K562 (cell line): ENCODE data around the gene PPP1R2B. TPM values are rescaled to one million over a fixed set of nuclear protein-coding genes. Genes with fewer than 3 reads are reported as not detected.

Source experiments
- ATAC-seq: fragments of 200-7000 bp; cut with Tn5 transposase; 3 replicates; pipeline ENCODE4 v1.9.1; 2020; ENCODE audit warnings: moderate library complexity
- BruUV-seq: library from RNA; stranded (reverse); fragments of 400-500 nt; replicated peaks from 2 replicates; lab custom pipeline; 2021; lab: Mats Ljungman, UMichigan
- CTCF ChIA-PET: fragments of 300-600 bp; formaldehyde crosslinking; extraction: SDS; loops from one replicate; lab custom pipeline; 2021; ENCODE audit warnings: low intra/inter-chr PET ratio; lab: Yijun Ruan, JAX
- POLR2A ChIA-PET: fragments of 300-600, 350-650 bp; sonication (Branson Sonifier 250); formaldehyde crosslinking; extraction: SDS; loops from one replicate; lab custom pipeline; 2021; ENCODE audit warnings: antibody characterized with exemption, inconsistent platforms; lab: Yijun Ruan, JAX
- DNase-seq, 4 experiments: peaks; one replicate each; pipeline versions ENCODE4 v3.0.0 to v3.0.0-alpha.2; 2011 to 2018; ENCODE audit warnings: low spot score in 3 of 4, mixed read lengths in 3 of 4; ENCODE audit errors: extremely low read depth in 1 of 4
- FAIRE-seq: peaks from 2 replicates; lab custom pipeline; 2011; peaks lifted over from hg19 to GRCh38; lab: Jason Lieb, UNC
- H2AFZ ChIP-seq: 2 replicates; pipeline ENCODE4 v1.6.0; 2011; ENCODE audit warnings: low read depth, low read length, control low read depth, inconsistent platforms
- H3K27ac ChIP-seq: fragments of 200-600 bp; 3 replicates; pipeline ENCODE4 v1.8.0; 2011; ENCODE audit warnings: low read depth, mild to moderate bottlenecking, control low read depth, inconsistent platforms, low read length, moderate library complexity, mixed read lengths; ENCODE audit errors: extremely low read depth
- H3K27me3 ChIP-seq, 2 experiments: fragments of 300-600 bp in 1 of 2; 2 replicates in 1 of 2; 3 replicates in 1 of 2; pipeline versions ENCODE4 v1.6.0 to v1.8.0; 2011; ENCODE audit warnings: inconsistent platforms in 2 of 2, low read length in 2 of 2, mild to moderate bottlenecking in 1 of 2, mixed read lengths in 1 of 2, moderate library complexity in 1 of 2; ENCODE audit not compliant: control insufficient read depth in 2 of 2, insufficient read depth in 2 of 2
- H3K36me3 ChIP-seq: fragments of 300-600 bp; 3 replicates; pipeline ENCODE4 v1.8.0; 2011; ENCODE audit warnings: mild to moderate bottlenecking, low read length, inconsistent platforms; ENCODE audit not compliant: control insufficient read depth, insufficient read depth
- H3K4me1 ChIP-seq, 2 experiments: fragments of 200-600 bp in 1 of 2; replicated peaks in 1 of 2; 2 replicates in 1 of 2; 3 replicates in 1 of 2; pipeline versions ENCODE4 v1.5.1 to v1.8.0; 2011; ENCODE audit warnings: inconsistent platforms in 2 of 2, low read length in 2 of 2, mild to moderate bottlenecking in 1 of 2, mixed read lengths in 1 of 2, moderate library complexity in 1 of 2; ENCODE audit not compliant: control insufficient read depth in 2 of 2, insufficient read depth in 2 of 2
- H3K4me2 ChIP-seq: 2 replicates; pipeline ENCODE4 v1.6.1; 2011; ENCODE audit warnings: low read length, control low read depth, inconsistent platforms, mixed read lengths; ENCODE audit not compliant: insufficient read depth
- H3K4me3 ChIP-seq: fragments of 200-600 bp; sonication (generic), shearing (Covaris generic); 2 replicates; pipeline ENCODE4 v1.5.1; 2016; ENCODE audit warnings: control low read depth, inconsistent platforms
- H3K79me2 ChIP-seq: fragments of 200-600 bp; 3 replicates; pipeline ENCODE4 v1.8.0; 2011; ENCODE audit warnings: low read length, inconsistent platforms; ENCODE audit not compliant: control insufficient read depth, insufficient read depth
- H3K9ac ChIP-seq, 2 experiments: 2 replicates each; pipeline versions ENCODE4 v1.6.0 to v1.6.1; 2011; ENCODE audit warnings: low read depth in 2 of 2, low read length in 2 of 2, control low read depth in 1 of 2, inconsistent platforms in 1 of 2, mild to moderate bottlenecking in 1 of 2, mixed read lengths in 1 of 2; ENCODE audit not compliant: insufficient read depth in 1 of 2
- H3K9me1 ChIP-seq: one replicate; pipeline ENCODE4 v1.6.0; 2011; ENCODE audit warnings: inconsistent platforms, mild to moderate bottlenecking, low read length, moderate library complexity; ENCODE audit not compliant: control insufficient read depth, insufficient read depth
- H3K9me3 ChIP-seq: replicated peaks from 2 replicates; pipeline ENCODE4 v1.5.1; 2011; ENCODE audit warnings: low read depth, low read length, inconsistent platforms; ENCODE audit not compliant: control insufficient read depth, insufficient read depth
- H4K20me1 ChIP-seq: replicated peaks from 2 replicates; pipeline ENCODE4 v1.6.1; 2011; ENCODE audit warnings: low read length, inconsistent platforms, mixed read lengths; ENCODE audit not compliant: control insufficient read depth, insufficient read depth
- AFF1 ChIP-seq, 2 experiments: fragments of 450-650 bp; IDR thresholded peaks; 2 replicates each; pipeline ENCODE4 v1.6.1; 2018; ENCODE audit warnings: mild to moderate bottlenecking in 2 of 2, low read depth in 1 of 2; ENCODE audit not compliant: partially characterized antibody in 2 of 2
- CBX2 ChIP-seq: fragments of 200-600 bp; sonication (generic); IDR thresholded peaks from one replicate; pipeline ENCODE4 v1.6.1; 2012; ENCODE audit warnings: mild to moderate bottlenecking, low read length, inconsistent platforms; ENCODE audit not compliant: insufficient read depth, poor library complexity, severe bottlenecking
- CHD4 ChIP-seq: fragments of 200-600 bp; sonication (generic); IDR thresholded peaks from 3 replicates; pipeline ENCODE4 v1.6.1; 2012; ENCODE audit warnings: low read depth, mild to moderate bottlenecking, mixed read lengths, low read length, inconsistent platforms; ENCODE audit not compliant: insufficient read depth, insufficient replicate concordance, poor library complexity, severe bottlenecking
- HDGF ChIP-seq: fragments of 450-650 bp; IDR thresholded peaks from 2 replicates; pipeline ENCODE4 v1.6.1; 2016
- KAT2B ChIP-seq: IDR thresholded peaks from one replicate; pipeline ENCODE4 v1.6.1; 2012; ENCODE audit warnings: low read depth, mild to moderate bottlenecking, control low read depth, inconsistent platforms, low read length, moderate library complexity
- MYNN ChIP-seq, 2 experiments: sonication (generic); formaldehyde crosslinking in 1 of 2; IDR thresholded peaks; 2 replicates each; pipeline versions ENCODE4 v1.5.0 to v1.6.1; 2016 to 2020; ENCODE audit warnings: antibody characterized with exemption in 1 of 2, missing genetic modification reagents in 1 of 2
- RBFOX2 ChIP-seq: fragments of 200-400 bp; formaldehyde crosslinking; IDR thresholded peaks from 2 replicates; pipeline ENCODE4 v1.6.1; 2017; ENCODE audit warnings: low read depth, mild to moderate bottlenecking, low read length, moderate library complexity
- RNF2 ChIP-seq: sonication (generic); IDR thresholded peaks from 2 replicates; pipeline ENCODE4 v1.6.1; 2016
- ZNF212 ChIP-seq: fragments of 450-650 bp; formaldehyde crosslinking; IDR thresholded peaks from 2 replicates; pipeline ENCODE4 v1.4.0; 2020; ENCODE audit warnings: mild to moderate bottlenecking
- ZNF280A ChIP-seq: fragments of 450-650 bp; IDR thresholded peaks from 2 replicates; pipeline ENCODE4 v1.6.1; 2018; ENCODE audit warnings: mild to moderate bottlenecking, low read depth; ENCODE audit not compliant: partially characterized antibody
- ZNF764 ChIP-seq: fragments of 250-450 bp; sonication (Bioruptor Pico); IDR thresholded peaks from 2 replicates; pipeline ENCODE4 v1.4.0; 2020; ENCODE audit warnings: low read depth, mild to moderate bottlenecking, moderate library complexity
- ZNF785 ChIP-seq: fragments of 250-450 bp; sonication (Bioruptor Pico); IDR thresholded peaks from 2 replicates; pipeline ENCODE4 v1.4.0; 2020; ENCODE audit warnings: mild to moderate bottlenecking
- WGBS: fragments of 100-300 bp; shearing (Covaris generic); methylation state at CpG from one replicate; pipeline ENCODE4 v1.1.6; 2016; ENCODE audit warnings: low coverage, mixed read lengths; ENCODE audit not compliant: insufficient coverage; ENCODE audit errors: missing lambda C conversion rate; 5-methylcytosine and 5-hydroxymethylcytosine counted together
- in situ Hi-C: fragments of 300-500 bp; cut with MboI; formaldehyde crosslinking; loops from 4 replicates; pipeline ENCODE4 v1.15.0; 2018; ENCODE audit warnings: inconsistent platforms, mixed read lengths
- intact Hi-C: fragments of 100-400 bp; cut with micrococcal nuclease; formaldehyde crosslinking; loops from 2 replicates; pipeline ENCODE4 v1.14.2; 2022
- polyA plus RNA-seq, 8 experiments: library from polyadenylated mRNA; depleted of rRNA in 4 of 8; stranded (reverse) in 5 of 8; unstranded in 3 of 8; fragments of >200 nt; fragmentation: Nextera tagmentation in 2 of 8; fragmentation: Illumina TruSeq in 1 of 8; extraction: Ambion mirVana in 2 of 8; extraction: Trizol in 1 of 8; gene quantifications; 2 replicates each; pipeline versions ENCODE4 v1.2.1 to v1.2.3, GENCODE V29; 2011 to 2014; ENCODE audit warnings: inconsistent platforms in 1 of 8, missing spikeins in 1 of 8
- total RNA-seq, 7 experiments: library from RNA; depleted of rRNA in 6 of 7; stranded (reverse); fragments of >200 nt in 6 of 7; fragmentation: Illumina TruSeq in 2 of 7; extraction: Trizol in 2 of 7; gene quantifications; 2 replicates each; pipeline versions ENCODE4 v1.2.1 to v1.2.3, GENCODE V29; 2011 to 2021; ENCODE audit warnings: low replicate concordance in 1 of 7

Gene PPP1R2B
- total and polyA plus RNA-seq, 9 of the 15 experiments (the other 6 are each of a cell fraction or from before 2014, with no cell fraction given) = 0.06 to 0.11 TPM; not detected in 7

- no peak overlapping the region for H2AFZ ChIP-seq
- H3K27me3 ChIP-seq = no peaks in the 10 kb centered on the region
- TF ChIP-seq CHD4 (no peak), KAT2B (no peak), RBFOX2 (no peak), MYNN (IDR thresholded peaks at IDR 0.05) (no peak), MYNN (CRISPR knock-in tag; IDR thresholded peaks at IDR 0.05) (no peak), AFF1 (IDR thresholded peaks at IDR 0.05; ENCODE audit: low read depth in 1 of 2, partially characterized antibody in 2 of 2) (no peak), ZNF280A (no peak), ZNF764 (no peak), ZNF785 (CRISPR knock-in tag) (no peak), RNF2 (no peak), ZNF212 (no peak), HDGF (no peak), CBX2 (no peak)
- H3K4me2 ChIP-seq = no peak overlapping the region
- ChIA-PET POLR2A (interaction anchor here (0.8 kb wide), 1 partner anchor 14 kb away, joined by 3 read pairs; no protein-coding TSS in a partner anchor), CTCF (no interaction called here)
- no peaks in the 10 kb centered on the region for H3K4me1 ChIP-seq
- no peak for FAIRE-seq
- H3K79me2 ChIP-seq = no peaks in the 10 kb centered on the region
- no peaks in the 10 kb centered on the region for H4K20me1 ChIP-seq
- no peak overlapping the region for H3K4me3 ChIP-seq
- H3K9me3 ChIP-seq = no peaks in the 10 kb centered on the region
- intact Hi-C loops = no loop called here
- no peaks in the 10 kb centered on the region for H3K9me1 ChIP-seq
- H3K36me3 ChIP-seq = no peaks in the 10 kb centered on the region
- H3K27ac ChIP-seq = no peak overlapping the region
- in situ Hi-C loops = no loop called here
- ATAC-seq = no peak
- no TSS peak for BruUV-seq
- no peak for DNase-seq
- WGBS = 0% methylated on average over 1 of the region's 1 CpG
- no peak overlapping the region for H3K9ac ChIP-seq
These were observed 43.4 kb downstream of the PPP1R2B start for GRCh38 chr5:156893517-156893916.
